K562 (cell line): ENCODE results near the gene PLEKHM2. TPM values are rescaled to one million over a fixed set of nuclear protein-coding genes. Genes with fewer than 3 reads are reported as not detected.

Experiments
- ATF7 ChIP-seq: fragments of 450-650 bp; IDR thresholded peaks from 2 replicates; pipeline ENCODE4 v1.7.1; 2014; ENCODE audit warnings: mild to moderate bottlenecking, moderate library complexity
- BRD4 ChIP-seq: fragments of 200-600 bp; sonication (generic); IDR thresholded peaks from 2 replicates; pipeline ENCODE4 v1.6.1; 2017; ENCODE audit warnings: inconsistent platforms
- CCNT2 ChIP-seq: IDR thresholded peaks from 2 replicates; pipeline ENCODE4 v1.6.1; 2011; ENCODE audit warnings: borderline replicate concordance, low read depth, mild to moderate bottlenecking, moderate library complexity, mixed read lengths, low read length; ENCODE audit not compliant: insufficient read length; ENCODE audit errors: extremely low read depth
- GABPA ChIP-seq: fragments of 200-800 bp; sonication (Bioruptor generic); conservative IDR thresholded peaks from 2 replicates; pipeline ENCODE4 v1.6.1; 2016; ENCODE audit warnings: low read depth, missing genetic modification characterization, missing compliant biosample characterization
- GABPB2 ChIP-seq: fragments of 250-450 bp; sonication (Bioruptor Pico); conservative IDR thresholded peaks from 2 replicates; pipeline ENCODE4 v1.5.1; 2021; ENCODE audit warnings: mild to moderate bottlenecking
- HIVEP1 ChIP-seq: fragments of 250-450 bp; sonication (Bioruptor Pico); IDR thresholded peaks from 2 replicates; pipeline ENCODE4 v1.4.0; 2020; ENCODE audit warnings: mild to moderate bottlenecking
- HMGN3 ChIP-seq: IDR thresholded peaks from 2 replicates; pipeline ENCODE4 v1.6.1; 2011; ENCODE audit warnings: borderline replicate concordance, low read depth, mild to moderate bottlenecking, mixed read lengths, low read length; ENCODE audit not compliant: insufficient read length; ENCODE audit errors: extremely low read depth
- JUND ChIP-seq, 2 experiments: IDR thresholded peaks; 2 replicates in 1 of 2; 3 replicates in 1 of 2; pipeline ENCODE4 v1.6.1; 2011; ENCODE audit warnings: borderline replicate concordance in 2 of 2, low read depth in 2 of 2, low read length in 2 of 2, improper control_type of control experiment in 1 of 2, missing biosample characterization in 1 of 2, missing genetic modification characterization in 1 of 2, missing genetic modification reagents in 1 of 2
- MTA1 ChIP-seq: fragments of 450-650 bp; IDR thresholded peaks from 2 replicates; pipeline ENCODE4 v1.6.1; 2017; ENCODE audit warnings: borderline replicate concordance
- NONO ChIP-seq, 2 experiments: fragments of 200-400 bp in 1 of 2; fragments of 450-650 bp in 1 of 2; formaldehyde crosslinking in 1 of 2; IDR thresholded peaks; 2 replicates each; pipeline ENCODE4 v1.6.1; 2017; ENCODE audit warnings: low read depth in 2 of 2, mild to moderate bottlenecking in 2 of 2, moderate library complexity in 2 of 2, low read length in 1 of 2
- NRF1 ChIP-seq, 2 experiments: fragments of 450-650 bp; IDR thresholded peaks in 1 of 2; conservative IDR thresholded peaks in 1 of 2; 2 replicates each; pipeline ENCODE4 v1.6.1; 2014; ENCODE audit warnings: mild to moderate bottlenecking in 2 of 2
- POLR2A ChIP-seq: fragments of 450-650 bp; conservative IDR thresholded peaks from 2 replicates; pipeline ENCODE4 v1.6.1; 2016
- POLR2B ChIP-seq: fragments of 450-650 bp; IDR thresholded peaks from 2 replicates; pipeline ENCODE4 v1.6.1; 2018; ENCODE audit warnings: low read depth; ENCODE audit not compliant: partially characterized antibody
- RB1 ChIP-seq: fragments of 450-650 bp; IDR thresholded peaks from 2 replicates; pipeline ENCODE4 v1.6.1; 2017; ENCODE audit warnings: low read depth, mild to moderate bottlenecking
- polyA plus RNA-seq, 8 experiments: library from polyadenylated mRNA; depleted of rRNA in 4 of 8; stranded (reverse) in 5 of 8; unstranded in 3 of 8; fragments of >200 nt; fragmentation: Nextera tagmentation in 2 of 8; fragmentation: Illumina TruSeq in 1 of 8; extraction: Ambion mirVana in 2 of 8; extraction: Trizol in 1 of 8; gene quantifications; 2 replicates each; pipeline versions ENCODE4 v1.2.1 to v1.2.3, GENCODE V29; 2011 to 2014; ENCODE audit warnings: inconsistent platforms in 1 of 8, missing spikeins in 1 of 8
- total RNA-seq, 7 experiments: library from RNA; depleted of rRNA in 6 of 7; stranded (reverse); fragments of >200 nt in 6 of 7; fragmentation: Illumina TruSeq in 2 of 7; extraction: Trizol in 2 of 7; gene quantifications; 2 replicates each; pipeline versions ENCODE4 v1.2.1 to v1.2.3, GENCODE V29; 2011 to 2021; ENCODE audit warnings: low replicate concordance in 1 of 7
- TF ChIP-seq, protein P1 (sequence below), 2 experiments: IDR thresholded peaks; 2 replicates each; pipeline ENCODE4 v1.6.1; 2012; ENCODE audit warnings: improper control_type of control experiment in 2 of 2, low read depth in 2 of 2, low read length in 2 of 2, borderline replicate concordance in 1 of 2
- TF ChIP-seq, protein P2 (sequence below): IDR thresholded peaks from 3 replicates; pipeline ENCODE4 v1.6.1; 2011; ENCODE audit warnings: borderline replicate concordance, mild to moderate bottlenecking; ENCODE audit not compliant: insufficient read length, insufficient read depth
- TF ChIP-seq, protein P3 (sequence below), 2 experiments: IDR thresholded peaks; 2 replicates each; pipeline ENCODE4 v1.6.1; 2011; ENCODE audit warnings: borderline replicate concordance in 1 of 2, control low read depth in 1 of 2, low read depth in 1 of 2, low read length in 1 of 2, mild to moderate bottlenecking in 1 of 2, mixed read lengths in 1 of 2, moderate library complexity in 1 of 2; ENCODE audit not compliant: insufficient read depth in 1 of 2, insufficient read length in 1 of 2, poor library complexity in 1 of 2, severe bottlenecking in 1 of 2; ENCODE audit errors: extremely low read depth in 1 of 2
- TF ChIP-seq, protein P4 (sequence below), 3 experiments: fragments of 200-800 bp in 1 of 3; fragments of 250-450 bp in 1 of 3; fragments of 450-650 bp in 1 of 3; sonication (Bioruptor Pico) in 1 of 3; sonication (Bioruptor generic) in 1 of 3; formaldehyde crosslinking in 1 of 3; IDR thresholded peaks; 2 replicates each; pipeline versions ENCODE4 v1.6.1 to v1.8.0; 2016 to 2022; ENCODE audit warnings: mild to moderate bottlenecking in 2 of 3, missing genetic modification characterization in 2 of 3, missing compliant biosample characterization in 1 of 3, moderate library complexity in 1 of 3

Gene PLEKHM2
- total and polyA plus RNA-seq, 9 of the 15 experiments (the other 6 are each of a cell fraction or from before 2014, with no cell fraction given), result 0.27 to 63.7 (median 33.2) TPM

DNA sequence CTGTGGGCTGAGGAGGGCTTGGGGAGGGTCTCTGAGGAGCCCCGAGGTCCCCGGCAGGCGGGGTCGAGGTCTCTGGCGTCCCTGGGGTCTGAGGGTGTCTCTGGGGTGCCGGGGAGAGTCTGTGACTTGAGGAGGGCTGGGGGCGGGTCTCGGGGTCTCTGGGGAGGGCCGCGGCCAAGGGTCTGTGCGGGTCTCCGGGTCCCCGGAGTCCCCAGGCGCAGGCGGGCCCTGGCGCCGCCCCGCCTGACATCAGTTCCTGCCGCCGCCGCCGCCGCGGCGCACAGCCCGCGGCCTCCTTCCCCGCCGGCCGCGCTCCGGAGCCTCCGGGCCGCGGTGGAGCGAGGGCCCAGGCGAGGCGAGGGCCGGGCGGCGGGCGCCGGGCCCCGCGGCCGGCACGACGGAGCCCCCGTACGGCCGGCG is at the start of gene PLEKHM2 (continued):
- peak; percentile 60 to 63 for TF ChIP-seq NRF1 (conservative IDR thresholded peaks at IDR 0.05 in 1 of 2, IDR thresholded peaks at IDR 0.05 in 1 of 2)
- TF ChIP-seq, protein P1, sequence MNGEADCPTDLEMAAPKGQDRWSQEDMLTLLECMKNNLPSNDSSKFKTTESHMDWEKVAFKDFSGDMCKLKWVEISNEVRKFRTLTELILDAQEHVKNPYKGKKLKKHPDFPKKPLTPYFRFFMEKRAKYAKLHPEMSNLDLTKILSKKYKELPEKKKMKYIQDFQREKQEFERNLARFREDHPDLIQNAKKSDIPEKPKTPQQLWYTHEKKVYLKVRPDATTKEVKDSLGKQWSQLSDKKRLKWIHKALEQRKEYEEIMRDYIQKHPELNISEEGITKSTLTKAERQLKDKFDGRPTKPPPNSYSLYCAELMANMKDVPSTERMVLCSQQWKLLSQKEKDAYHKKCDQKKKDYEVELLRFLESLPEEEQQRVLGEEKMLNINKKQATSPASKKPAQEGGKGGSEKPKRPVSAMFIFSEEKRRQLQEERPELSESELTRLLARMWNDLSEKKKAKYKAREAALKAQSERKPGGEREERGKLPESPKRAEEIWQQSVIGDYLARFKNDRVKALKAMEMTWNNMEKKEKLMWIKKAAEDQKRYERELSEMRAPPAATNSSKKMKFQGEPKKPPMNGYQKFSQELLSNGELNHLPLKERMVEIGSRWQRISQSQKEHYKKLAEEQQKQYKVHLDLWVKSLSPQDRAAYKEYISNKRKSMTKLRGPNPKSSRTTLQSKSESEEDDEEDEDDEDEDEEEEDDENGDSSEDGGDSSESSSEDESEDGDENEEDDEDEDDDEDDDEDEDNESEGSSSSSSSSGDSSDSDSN (IDR thresholded peaks at IDR 0.05; ENCODE audit: borderline replicate concordance in 1 of 2, low read depth in 2 of 2, low read length in 2 of 2), result peak; percentile 90 to 93
- no peak for TF ChIP-seq GABPB2 (CRISPR knock-in tag)
- TF ChIP-seq MTA1, result no peak
- peak; percentile 16; the same call in 1 of the 2 replicates for TF ChIP-seq ATF7
- TF ChIP-seq, protein P2, sequence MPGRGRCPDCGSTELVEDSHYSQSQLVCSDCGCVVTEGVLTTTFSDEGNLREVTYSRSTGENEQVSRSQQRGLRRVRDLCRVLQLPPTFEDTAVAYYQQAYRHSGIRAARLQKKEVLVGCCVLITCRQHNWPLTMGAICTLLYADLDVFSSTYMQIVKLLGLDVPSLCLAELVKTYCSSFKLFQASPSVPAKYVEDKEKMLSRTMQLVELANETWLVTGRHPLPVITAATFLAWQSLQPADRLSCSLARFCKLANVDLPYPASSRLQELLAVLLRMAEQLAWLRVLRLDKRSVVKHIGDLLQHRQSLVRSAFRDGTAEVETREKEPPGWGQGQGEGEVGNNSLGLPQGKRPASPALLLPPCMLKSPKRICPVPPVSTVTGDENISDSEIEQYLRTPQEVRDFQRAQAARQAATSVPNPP, result no peak
- peak; percentile 44 for TF ChIP-seq POLR2B
- 0 out of 4 replicates have a peak, but pooled peaks of 1 of the 2 experiments have one; percentile 32 for TF ChIP-seq NONO (IDR thresholded peaks at IDR 0.05; ENCODE audit: low read depth in 2 of 2, low read length in 1 of 2)
- peak; percentile 49 for TF ChIP-seq POLR2A
- TF ChIP-seq JUND (IDR thresholded peaks at IDR 0.05; ENCODE audit: borderline replicate concordance, low read depth, low read length), result peak; percentile 3; the same call in 1 of the 2 replicates
- no peak for TF ChIP-seq JUND (tag; IDR thresholded peaks at IDR 0.05; ENCODE audit: borderline replicate concordance, low read depth, low read length)
- TF ChIP-seq HIVEP1 (CRISPR knock-in tag), result no peak
- TF ChIP-seq, protein P3, sequence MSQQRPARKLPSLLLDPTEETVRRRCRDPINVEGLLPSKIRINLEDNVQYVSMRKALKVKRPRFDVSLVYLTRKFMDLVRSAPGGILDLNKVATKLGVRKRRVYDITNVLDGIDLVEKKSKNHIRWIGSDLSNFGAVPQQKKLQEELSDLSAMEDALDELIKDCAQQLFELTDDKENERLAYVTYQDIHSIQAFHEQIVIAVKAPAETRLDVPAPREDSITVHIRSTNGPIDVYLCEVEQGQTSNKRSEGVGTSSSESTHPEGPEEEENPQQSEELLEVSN (IDR thresholded peaks at IDR 0.05; ENCODE audit: borderline replicate concordance in 1 of 2, extremely low read depth in 1 of 2, insufficient read depth in 1 of 2, insufficient read length in 1 of 2, low read depth in 1 of 2, low read length in 1 of 2, poor library complexity in 1 of 2, severe bottlenecking in 1 of 2), result peak in 1 of 2 experiments; percentile 71
- TF ChIP-seq HMGN3, result peak; percentile 22
- peak; percentile 81 for TF ChIP-seq GABPA (tag)
- TF ChIP-seq RB1, result peak; percentile 53
- 0 out of 2 replicates have a peak, but pooled peaks have one; percentile 35 for TF ChIP-seq BRD4
- TF ChIP-seq CCNT2, result peak; percentile 63
- TF ChIP-seq, protein P4, sequence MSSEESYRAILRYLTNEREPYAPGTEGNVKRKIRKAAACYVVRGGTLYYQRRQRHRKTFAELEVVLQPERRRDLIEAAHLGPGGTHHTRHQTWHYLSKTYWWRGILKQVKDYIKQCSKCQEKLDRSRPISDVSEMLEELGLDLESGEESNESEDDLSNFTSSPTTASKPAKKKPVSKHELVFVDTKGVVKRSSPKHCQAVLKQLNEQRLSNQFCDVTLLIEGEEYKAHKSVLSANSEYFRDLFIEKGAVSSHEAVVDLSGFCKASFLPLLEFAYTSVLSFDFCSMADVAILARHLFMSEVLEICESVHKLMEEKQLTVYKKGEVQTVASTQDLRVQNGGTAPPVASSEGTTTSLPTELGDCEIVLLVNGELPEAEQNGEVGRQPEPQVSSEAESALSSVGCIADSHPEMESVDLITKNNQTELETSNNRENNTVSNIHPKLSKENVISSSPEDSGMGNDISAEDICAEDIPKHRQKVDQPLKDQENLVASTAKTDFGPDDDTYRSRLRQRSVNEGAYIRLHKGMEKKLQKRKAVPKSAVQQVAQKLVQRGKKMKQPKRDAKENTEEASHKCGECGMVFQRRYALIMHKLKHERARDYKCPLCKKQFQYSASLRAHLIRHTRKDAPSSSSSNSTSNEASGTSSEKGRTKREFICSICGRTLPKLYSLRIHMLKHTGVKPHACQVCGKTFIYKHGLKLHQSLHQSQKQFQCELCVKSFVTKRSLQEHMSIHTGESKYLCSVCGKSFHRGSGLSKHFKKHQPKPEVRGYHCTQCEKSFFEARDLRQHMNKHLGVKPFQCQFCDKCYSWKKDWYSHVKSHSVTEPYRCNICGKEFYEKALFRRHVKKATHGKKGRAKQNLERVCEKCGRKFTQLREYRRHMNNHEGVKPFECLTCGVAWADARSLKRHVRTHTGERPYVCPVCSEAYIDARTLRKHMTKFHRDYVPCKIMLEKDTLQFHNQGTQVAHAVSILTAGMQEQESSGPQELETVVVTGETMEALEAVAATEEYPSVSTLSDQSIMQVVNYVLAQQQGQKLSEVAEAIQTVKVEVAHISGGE (CRISPR knock-in tag; IDR thresholded peaks at IDR 0.05), result peak in 1 of 3 experiments; percentile 63; a peak in 1 of 6 replicates
